PC-3 (cell line): ENCODE measurements around the gene CLIC5. TPM values are rescaled to one million over a fixed set of nuclear protein-coding genes. Genes with fewer than 3 reads are reported as not detected.

ENCODE experiments used
- ATAC-seq: fragments of 200-7000 bp; cut with Tn5 transposase; 2 replicates; pipeline ENCODE4 v1.9.1; 2020; ENCODE audit warnings: mild to moderate bottlenecking, moderate library complexity
- BruUV-seq: library from RNA; stranded (reverse); fragments of 400-500 nt; replicated peaks from 2 replicates; lab custom pipeline; 2021; lab: Mats Ljungman, UMichigan
- CTCF ChIA-PET: fragments of 300-600 bp; sonication (Branson Sonifier 250); formaldehyde crosslinking; loops from one replicate; lab custom pipeline; 2022; ENCODE audit warnings: antibody characterized with exemption; lab: Charles Lee
- POLR2A ChIA-PET: fragments of 300-600 bp; sonication (Branson Sonifier 250); formaldehyde crosslinking; loops from one replicate; lab custom pipeline; 2022; ENCODE audit warnings: antibody characterized with exemption; ENCODE audit not compliant: unreplicated experiment; lab: Charles Lee
- DNase-seq: peaks from one replicate; pipeline ENCODE4 v3.0.0-alpha.2; 2015
- H2AFZ ChIP-seq: fragments of 300-600 bp; sonication (generic); 2 replicates; pipeline ENCODE4 v1.6.0; 2016; ENCODE audit warnings: antibody characterized with exemption, low read length
- H3F3A ChIP-seq: fragments of 300-600 bp; sonication (generic); one replicate; pipeline ENCODE4 v1.6.0; 2017; ENCODE audit warnings: antibody characterized with exemption, low read length, control low read depth, mild to moderate bottlenecking; ENCODE audit not compliant: unreplicated experiment
- H3K27ac ChIP-seq: fragments of 300-600 bp; sonication (generic); 2 replicates; pipeline ENCODE4 v1.5.1; 2016; ENCODE audit warnings: mild to moderate bottlenecking, low read length
- H3K27me3 ChIP-seq: fragments of 300-600 bp; sonication (generic); 2 replicates; pipeline ENCODE4 v1.6.1; 2016; ENCODE audit warnings: low read length, mixed read lengths
- H3K36me3 ChIP-seq: fragments of 300-600 bp; sonication (generic); 2 replicates; pipeline ENCODE4 v1.6.1; 2016; ENCODE audit warnings: low read depth, mixed run types, low read length, mixed read lengths
- H3K4me1 ChIP-seq: fragments of 300-600 bp; sonication (generic); 2 replicates; pipeline ENCODE4 v1.5.1; 2016; ENCODE audit warnings: low read length; ENCODE audit not compliant: insufficient read depth
- H3K4me2 ChIP-seq: fragments of 300-600 bp; sonication (generic); 2 replicates; pipeline ENCODE4 v1.6.0; 2016; ENCODE audit warnings: low read length
- H3K4me3 ChIP-seq: fragments of 300-600 bp; sonication (generic); 2 replicates; pipeline ENCODE4 v1.5.1; 2016; ENCODE audit warnings: mild to moderate bottlenecking, low read length, mixed read lengths
- H3K79me2 ChIP-seq: fragments of 300-600 bp; sonication (generic); 2 replicates; pipeline ENCODE4 v1.6.1; 2017; ENCODE audit warnings: low read length, mixed read lengths
- H3K9ac ChIP-seq: fragments of 300-600 bp; sonication (generic); 2 replicates; pipeline ENCODE4 v1.6.0; 2016; ENCODE audit warnings: mild to moderate bottlenecking, low read length
- H3K9me2 ChIP-seq: fragments of 300-600 bp; sonication (generic); replicated peaks from 2 replicates; pipeline ENCODE4 v1.6.1; 2016; ENCODE audit warnings: mixed run types, low read length, mixed read lengths
- H3K9me3 ChIP-seq: fragments of 300-600 bp; sonication (generic); 2 replicates; pipeline ENCODE4 v1.6.1; 2016; ENCODE audit warnings: low read length, mixed read lengths
- H4K20me1 ChIP-seq: fragments of 300-600 bp; sonication (generic); 2 replicates; pipeline ENCODE4 v1.6.1; 2016; ENCODE audit warnings: low read length, mixed read lengths
- CTCF ChIP-seq: fragments of 300-600 bp; sonication (generic); conservative IDR thresholded peaks from 2 replicates; pipeline ENCODE4 v1.5.1; 2017; ENCODE audit warnings: antibody characterized with exemption, low read depth, mild to moderate bottlenecking, low read length
- EZH2 ChIP-seq: fragments of 300-600 bp; sonication (generic); IDR thresholded peaks from one replicate; pipeline ENCODE4 v1.6.1; 2017; ENCODE audit warnings: antibody characterized with exemption, mild to moderate bottlenecking, low read length; ENCODE audit not compliant: unreplicated experiment
- EZH2phosphoT487 ChIP-seq: fragments of 300-600 bp; sonication (generic); IDR thresholded peaks from 2 replicates; pipeline ENCODE4 v1.6.1; 2018; ENCODE audit warnings: mild to moderate bottlenecking, antibody characterized with exemption, low read length, borderline replicate concordance
- intact Hi-C: fragments of 100-400 bp; cut with micrococcal nuclease; formaldehyde crosslinking; loops from 2 replicates; pipeline ENCODE4 v1.9.0; 2023
- total RNA-seq: library from RNA; depleted of rRNA; stranded (reverse); fragments of >200 nt; gene quantifications from 2 replicates; pipeline ENCODE4 v1.2.3, GENCODE V29; 2014

Gene CLIC5
- total RNA-seq, 1 experiment from 2014 or later: not detected

GRCh38 chr6:45900808-45901752 is 114.6 kb downstream of the CLIC5 start:
- Histone ChIP-seq H3F3A (no peaks in the 10 kb centered on the region), H3K79me2 (no peaks in the 10 kb centered on the region), H3K4me1 (no peaks in the 10 kb centered on the region), H3K9me3 (no peaks in the 10 kb centered on the region), H4K20me1 (no peaks in the 10 kb centered on the region), H3K27ac (no peak overlapping the region), H3K36me3 (no peaks in the 10 kb centered on the region), H3K9ac (no peak overlapping the region), H2AFZ (no peak overlapping the region), H3K4me3 (no peak overlapping the region), H3K4me2 (no peak overlapping the region), H3K27me3 (no peaks in the 10 kb centered on the region), H3K9me2 (no peaks in the 10 kb centered on the region)
- ChIA-PET CTCF (no interaction called here), POLR2A (no interaction called here)
- BruUV-seq: no TSS peak
- DNase-seq: no peak
- TF ChIP-seq CTCF: no peak
- TF ChIP-seq EZH2phosphoT487: no peak
- no peak for TF ChIP-seq EZH2
- ATAC-seq: no peak
- intact Hi-C loops: no loop called here

- no peaks in the 10 kb centered on the region for H3K36me3 ChIP-seq
- no peaks in the 10 kb centered on the region for H3K4me1 ChIP-seq
- no peak for ATAC-seq
- no peaks in the 10 kb centered on the region for H3K9me3 ChIP-seq
- no peak for DNase-seq
- H3K79me2 ChIP-seq: no peaks in the 10 kb centered on the region
- CTCF ChIA-PET: no interaction called here
- TF ChIP-seq EZH2 (no peak), EZH2phosphoT487 (no peak), CTCF (no peak)
- intact Hi-C loops: no loop called here
- no peak overlapping the region for H3K27ac ChIP-seq
- H3F3A ChIP-seq: no peaks in the 10 kb centered on the region
- H3K27me3 ChIP-seq: no peaks in the 10 kb centered on the region
- H4K20me1 ChIP-seq: no peaks in the 10 kb centered on the region
- POLR2A ChIA-PET: interaction anchor here (0.6 kb wide), 1 partner anchor 501 kb away, joined by 3 read pairs; no protein-coding TSS in a partner anchor
- H3K9ac ChIP-seq: no peak overlapping the region
- no peak overlapping the region for H3K4me3 ChIP-seq
- no peaks in the 10 kb centered on the region for H3K9me2 ChIP-seq
- BruUV-seq: no TSS peak
- no peak overlapping the region for H2AFZ ChIP-seq
- no peak overlapping the region for H3K4me2 ChIP-seq
Measured at GRCh38 chr6:45899683-45899946, 116.0 kb downstream of the CLIC5 start.
